ENCODE results near the gene CD84. TPM values are rescaled to one million over a fixed set of nuclear protein-coding genes. Genes with fewer than 3 reads are reported as not detected.
"Not testable (repeated sequence)": the region's sequence is repeated elsewhere in the genome, so short reads cannot be mapped to it uniquely, and the experiment has no call there.

CD84 gene
- total RNA-seq, 2 donors from 2014 or later, result 4.8 to 7.7 TPM

DNA sequence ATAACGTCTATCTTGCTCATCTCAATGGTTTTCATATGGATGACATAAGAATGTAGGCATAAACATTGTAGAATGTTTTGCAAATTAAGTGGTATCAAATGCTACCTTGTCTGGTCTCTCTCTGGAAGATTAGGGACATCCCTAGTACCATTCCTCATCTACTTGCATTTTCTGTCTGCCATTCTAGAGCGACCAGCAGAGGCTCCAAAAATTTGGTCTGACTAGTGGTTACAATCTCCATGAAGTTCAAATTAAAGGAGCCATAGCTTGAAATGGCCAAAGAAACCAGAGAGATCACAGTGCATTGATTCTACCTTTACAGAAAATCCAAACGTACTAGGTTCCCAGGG is 1.1 kb downstream of the CD84 start:
- intact Hi-C loops (cut with DNase I), result no loop called here
- ATAC-seq, result no peak
- DNase-seq, result no peak

GRCh38 chr1:160577671-160578070 is 1.6 kb downstream of the CD84 start:
- DNase-seq, result no peak
- no peak for ATAC-seq
- intact Hi-C loops (cut with DNase I), result no loop called here

DNA sequence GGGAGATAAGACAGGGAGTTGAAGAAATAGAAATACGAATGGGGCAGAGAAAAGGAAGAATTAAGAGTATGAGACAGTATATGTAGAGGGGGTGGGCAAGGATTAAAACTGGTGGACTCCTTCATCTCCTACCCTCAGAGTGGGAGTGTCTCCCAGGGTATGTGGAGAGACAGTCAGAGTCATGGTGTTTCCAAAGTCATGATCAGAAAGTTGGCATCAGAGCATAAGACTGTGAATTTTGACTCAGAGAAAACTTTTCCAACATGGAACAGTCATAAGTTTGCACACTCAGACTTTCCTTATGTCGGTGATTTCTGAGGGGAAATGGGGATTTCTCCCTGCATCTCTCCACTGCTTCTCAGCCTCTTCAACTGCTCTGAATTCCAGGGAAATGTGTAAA is 2.4 kb downstream of the CD84 start:
- intact Hi-C loops (cut with DNase I), result no loop called here
- DNase-seq (no peak), ATAC-seq (no peak)

GRCh38 chr1:160576390-160576789 is 2.9 kb downstream of the CD84 start:
- DNase-seq, result no peak
- intact Hi-C loops (cut with DNase I), result no loop called here
- ATAC-seq, result no peak

- intact Hi-C loops (cut with DNase I), result no loop called here
- DNase-seq, result no peak
- ATAC-seq, result peak; percentile 47 to 80
Measured at GRCh38 chr1:160575112-160575664, 4.1 kb downstream of the CD84 start.

GRCh38 chr1:160570840-160571239 is 8.5 kb downstream of the CD84 start:
- ATAC-seq, result peak in 1 of 2 donors; percentile 61
- intact Hi-C loops (cut with DNase I), result no loop called here
- DNase-seq, result no peak

DNA sequence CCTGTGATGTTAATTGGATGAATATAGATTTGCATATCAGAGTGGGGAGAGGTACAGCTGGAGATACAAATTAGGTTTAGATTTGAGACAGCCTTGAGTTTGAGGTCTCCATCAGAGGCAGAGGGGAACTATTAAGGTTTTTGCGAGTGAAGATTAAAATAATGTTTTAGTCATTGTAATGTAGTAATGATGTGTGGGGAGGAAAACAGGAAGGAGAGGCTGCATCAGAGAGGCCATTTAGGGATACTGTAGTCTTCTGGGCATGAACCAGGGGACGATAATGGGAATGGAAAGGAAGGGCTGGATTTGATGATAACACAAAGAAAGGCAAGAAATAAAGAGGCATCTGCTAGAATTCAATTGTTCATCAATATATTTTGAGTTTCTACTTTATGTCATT is 9.5 kb downstream of the CD84 start:
- DNase-seq, result no peak
- intact Hi-C loops (cut with DNase I), result no loop called here
- no peak for ATAC-seq

DNA sequence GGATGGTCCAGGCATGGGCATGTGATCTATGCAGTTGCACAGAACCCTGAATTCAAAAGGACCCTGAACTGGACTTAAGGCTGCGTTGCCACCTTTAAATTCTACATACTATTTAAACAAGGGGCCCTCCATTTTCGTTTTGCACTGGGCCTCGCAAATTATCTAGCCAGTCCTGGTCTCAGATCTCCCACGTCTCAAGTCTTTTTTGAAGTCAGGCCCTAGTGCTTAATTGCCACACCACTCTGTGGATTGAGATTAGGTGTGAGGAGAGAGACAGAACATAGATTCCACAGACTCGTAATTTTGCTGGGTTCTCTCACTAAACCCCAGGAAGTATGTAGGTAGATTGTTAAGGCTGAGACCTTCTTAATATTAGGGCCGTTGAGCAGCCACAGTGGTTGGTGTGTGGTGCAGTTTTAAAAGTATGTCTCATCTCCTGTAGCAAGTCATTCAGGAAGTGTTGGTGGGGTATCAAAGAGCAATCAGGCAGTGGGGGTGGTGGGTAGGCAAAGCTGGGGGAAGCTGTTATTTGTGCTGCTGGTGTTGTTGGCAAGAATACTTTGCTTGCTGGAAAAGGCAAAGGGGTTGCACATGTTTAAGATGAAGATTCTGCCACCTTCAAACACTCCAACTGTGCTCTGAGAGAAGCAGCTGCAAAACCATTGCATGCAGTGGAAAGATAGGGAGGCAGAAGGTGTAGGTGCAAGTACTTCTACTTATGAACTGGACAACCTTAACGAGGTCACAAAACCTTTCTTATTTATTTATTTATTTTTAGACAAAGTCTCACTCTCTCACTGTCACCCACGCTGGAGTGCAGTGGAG is 11.2 kb downstream of the CD84 start:
- ATAC-seq, result peak in 1 of 2 donors; percentile 78
- DNase-seq, result no peak
- intact Hi-C loops (cut with DNase I), result no loop called here

DNA sequence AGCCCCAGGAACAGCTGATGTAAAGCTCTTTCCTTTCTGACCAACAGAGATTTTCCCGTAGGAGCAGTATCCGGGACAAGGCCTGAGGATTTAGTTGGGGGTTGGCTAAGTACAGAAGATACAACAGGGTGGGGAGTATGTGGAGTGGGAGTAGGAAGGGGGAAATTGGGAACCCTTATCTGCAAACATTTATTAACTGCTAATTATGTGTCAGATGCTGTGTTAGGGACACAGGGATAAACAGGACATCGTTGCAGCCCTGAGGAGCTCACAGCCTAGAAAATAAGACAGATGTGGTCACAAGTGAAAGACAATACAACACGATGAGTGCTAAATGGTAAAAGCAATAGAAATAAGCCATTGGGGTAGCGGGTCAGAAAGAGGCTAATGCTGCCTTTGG is 12.0 kb downstream of the CD84 start:
- ATAC-seq, result no peak
- DNase-seq, result no peak
- intact Hi-C loops (cut with DNase I), result no loop called here

DNA sequence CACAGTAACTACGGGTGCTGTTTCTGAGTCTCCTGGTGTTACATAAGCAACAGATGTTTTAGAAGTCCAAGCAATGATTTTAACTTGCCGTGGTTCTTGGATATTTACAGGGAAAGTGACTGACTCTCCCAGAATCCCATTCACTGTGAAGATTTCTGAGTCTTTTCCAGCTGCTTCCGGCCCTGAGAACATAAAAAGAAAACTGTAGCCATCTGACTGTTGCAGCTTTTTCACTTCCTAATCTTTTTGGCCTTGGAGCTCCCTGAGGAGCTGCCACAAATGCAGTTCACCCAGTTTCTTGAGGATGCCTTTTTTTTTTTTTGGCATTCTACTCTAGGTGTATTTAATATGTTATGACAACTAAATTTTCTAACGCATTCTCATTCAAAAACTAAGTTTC is 13.7 kb downstream of the CD84 start:
- intact Hi-C loops (cut with DNase I), result no loop called here
- ATAC-seq (no peak), DNase-seq (no peak)

- DNase-seq; intact Hi-C loops (cut with DNase I); ATAC-seq: not testable (repeated sequence)
Measured at GRCh38 chr1:160563230-160563629, 16.1 kb downstream of the CD84 start.

DNA sequence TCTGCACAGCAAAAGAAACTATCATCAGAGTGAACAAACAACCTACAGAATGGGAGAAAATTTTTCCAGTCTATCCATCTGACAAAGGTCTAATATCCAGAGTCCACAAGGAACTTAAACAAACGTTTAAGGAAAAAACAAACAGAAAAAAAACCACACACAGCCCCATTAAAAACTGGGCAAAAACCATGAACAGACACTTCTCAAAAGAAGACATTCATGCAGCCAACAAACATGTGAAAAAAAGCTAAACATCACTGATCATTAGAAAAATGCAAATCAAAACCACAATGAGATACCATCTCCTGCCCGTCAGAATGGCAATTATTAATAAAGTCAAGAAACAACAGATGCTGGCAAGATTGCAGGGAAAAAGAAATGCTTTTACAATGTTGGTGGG is 16.6 kb downstream of the CD84 start:
- intact Hi-C loops (cut with DNase I); DNase-seq; ATAC-seq: not testable (repeated sequence)

DNA sequence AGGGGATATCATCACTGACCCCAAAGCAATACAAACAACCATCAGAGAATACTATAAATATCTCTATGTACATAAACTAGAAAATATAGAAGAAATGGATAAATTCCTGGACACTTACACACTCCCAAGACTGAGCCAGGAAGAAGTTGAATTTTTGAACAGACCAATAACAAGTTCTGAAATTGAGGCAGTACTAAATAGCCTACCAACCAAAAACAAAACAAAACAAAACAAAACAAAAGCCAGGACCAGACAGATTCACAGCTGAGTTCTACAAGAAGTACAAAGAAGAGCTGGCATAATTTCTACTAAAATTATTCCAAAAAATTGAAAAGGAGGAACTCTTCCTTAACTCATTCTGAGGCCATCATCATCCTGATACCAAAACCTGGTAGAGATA is 18.5 kb downstream of the CD84 start:
- intact Hi-C loops (cut with DNase I), result no loop called here
- DNase-seq, result no peak
- ATAC-seq, result no peak

GRCh38 chr1:160560045-160560705 is 19.1 kb downstream of the CD84 start:
- intact Hi-C loops (cut with DNase I), result no loop called here
- DNase-seq (no peak), ATAC-seq (no peak)

GRCh38 chr1:160559437-160559836 is 19.9 kb downstream of the CD84 start:
- ATAC-seq; intact Hi-C loops (cut with DNase I); DNase-seq: not testable (repeated sequence)

- DNase-seq, result no peak
- ATAC-seq, result no peak
- intact Hi-C loops (cut with DNase I), result no loop called here
Measured at GRCh38 chr1:160558660-160559380, 20.5 kb downstream of the CD84 start.

GRCh38 chr1:160553778-160554177 is 25.5 kb downstream of the CD84 start:
- intact Hi-C loops (cut with DNase I), result no loop called here
- ATAC-seq (no peak), DNase-seq (no peak)

GRCh38 chr1:160552425-160552824 is 26.9 kb downstream of the CD84 start:
- ATAC-seq (no peak), DNase-seq (no peak)
- intact Hi-C loops (cut with DNase I), result no loop called here

DNA sequence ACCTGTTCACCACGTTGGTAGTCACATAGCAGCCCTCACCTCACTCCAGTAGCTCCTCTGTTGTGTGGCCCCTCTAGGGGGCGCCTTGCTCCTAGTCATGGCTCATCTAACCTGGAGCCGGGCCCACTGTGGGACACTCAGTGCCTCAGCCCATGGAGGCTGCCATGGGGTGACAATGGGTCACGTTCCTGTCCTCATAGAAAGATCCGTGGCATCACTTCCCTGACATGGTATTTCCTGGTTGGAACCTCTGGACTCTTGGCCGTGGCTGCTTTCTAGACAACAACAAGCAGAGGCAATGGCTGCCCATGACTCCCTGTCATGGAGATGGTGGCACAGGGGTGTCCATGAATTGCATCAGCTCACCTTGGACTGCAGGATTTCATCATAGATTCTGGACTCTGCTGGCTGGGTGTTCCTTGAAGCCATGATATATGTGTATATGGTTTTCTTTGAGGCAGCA is 28.7 kb downstream of the CD84 start:
- intact Hi-C loops (cut with DNase I), result no loop called here
- peak; percentile 29 for DNase-seq
- ATAC-seq, result no peak

- intact Hi-C loops (cut with DNase I), result no loop called here
- ATAC-seq, result no peak
- DNase-seq, result no peak
Measured at GRCh38 chr1:160549665-160550006, 29.7 kb downstream of the CD84 start.
